K562 (cell line): ENCODE results near the gene ESR2. TPM values are rescaled to one million over a fixed set of nuclear protein-coding genes. Genes with fewer than 3 reads are reported as not detected.

ENCODE experiments used
- ATAC-seq: fragments of 200-7000 bp; cut with Tn5 transposase; 3 replicates; pipeline ENCODE4 v1.9.1; 2020; ENCODE audit warnings: moderate library complexity
- BruUV-seq: library from RNA; stranded (reverse); fragments of 400-500 nt; replicated peaks from 2 replicates; lab custom pipeline; 2021; lab: Mats Ljungman, UMichigan
- CTCF ChIA-PET: fragments of 300-600 bp; formaldehyde crosslinking; extraction: SDS; loops from one replicate; lab custom pipeline; 2021; ENCODE audit warnings: low intra/inter-chr PET ratio; lab: Yijun Ruan, JAX
- POLR2A ChIA-PET: fragments of 300-600, 350-650 bp; sonication (Branson Sonifier 250); formaldehyde crosslinking; extraction: SDS; loops from one replicate; lab custom pipeline; 2021; ENCODE audit warnings: antibody characterized with exemption, inconsistent platforms; lab: Yijun Ruan, JAX
- DNase-seq, 4 experiments: peaks; one replicate each; pipeline versions ENCODE4 v3.0.0 to v3.0.0-alpha.2; 2011 to 2018; ENCODE audit warnings: low spot score in 3 of 4, mixed read lengths in 3 of 4; ENCODE audit errors: extremely low read depth in 1 of 4
- FAIRE-seq: peaks from 2 replicates; lab custom pipeline; 2011; peaks lifted over from hg19 to GRCh38; lab: Jason Lieb, UNC
- H2AFZ ChIP-seq: 2 replicates; pipeline ENCODE4 v1.6.0; 2011; ENCODE audit warnings: low read depth, low read length, control low read depth, inconsistent platforms
- H3K27ac ChIP-seq: fragments of 200-600 bp; 3 replicates; pipeline ENCODE4 v1.8.0; 2011; ENCODE audit warnings: low read depth, mild to moderate bottlenecking, control low read depth, inconsistent platforms, low read length, moderate library complexity, mixed read lengths; ENCODE audit errors: extremely low read depth
- H3K27me3 ChIP-seq, 2 experiments: fragments of 300-600 bp in 1 of 2; 2 replicates in 1 of 2; 3 replicates in 1 of 2; pipeline versions ENCODE4 v1.6.0 to v1.8.0; 2011; ENCODE audit warnings: inconsistent platforms in 2 of 2, low read length in 2 of 2, mild to moderate bottlenecking in 1 of 2, mixed read lengths in 1 of 2, moderate library complexity in 1 of 2; ENCODE audit not compliant: control insufficient read depth in 2 of 2, insufficient read depth in 2 of 2
- H3K36me3 ChIP-seq: fragments of 300-600 bp; 3 replicates; pipeline ENCODE4 v1.8.0; 2011; ENCODE audit warnings: mild to moderate bottlenecking, low read length, inconsistent platforms; ENCODE audit not compliant: control insufficient read depth, insufficient read depth
- H3K4me1 ChIP-seq, 2 experiments: fragments of 200-600 bp in 1 of 2; replicated peaks in 1 of 2; 2 replicates in 1 of 2; 3 replicates in 1 of 2; pipeline versions ENCODE4 v1.5.1 to v1.8.0; 2011; ENCODE audit warnings: inconsistent platforms in 2 of 2, low read length in 2 of 2, mild to moderate bottlenecking in 1 of 2, mixed read lengths in 1 of 2, moderate library complexity in 1 of 2; ENCODE audit not compliant: control insufficient read depth in 2 of 2, insufficient read depth in 2 of 2
- H3K4me2 ChIP-seq: 2 replicates; pipeline ENCODE4 v1.6.1; 2011; ENCODE audit warnings: low read length, control low read depth, inconsistent platforms, mixed read lengths; ENCODE audit not compliant: insufficient read depth
- H3K4me3 ChIP-seq: fragments of 200-600 bp; sonication (generic), shearing (Covaris generic); 2 replicates; pipeline ENCODE4 v1.5.1; 2016; ENCODE audit warnings: control low read depth, inconsistent platforms
- H3K79me2 ChIP-seq: fragments of 200-600 bp; 3 replicates; pipeline ENCODE4 v1.8.0; 2011; ENCODE audit warnings: low read length, inconsistent platforms; ENCODE audit not compliant: control insufficient read depth, insufficient read depth
- H3K9ac ChIP-seq, 2 experiments: 2 replicates each; pipeline versions ENCODE4 v1.6.0 to v1.6.1; 2011; ENCODE audit warnings: low read depth in 2 of 2, low read length in 2 of 2, control low read depth in 1 of 2, inconsistent platforms in 1 of 2, mild to moderate bottlenecking in 1 of 2, mixed read lengths in 1 of 2; ENCODE audit not compliant: insufficient read depth in 1 of 2
- H3K9me1 ChIP-seq: one replicate; pipeline ENCODE4 v1.6.0; 2011; ENCODE audit warnings: inconsistent platforms, mild to moderate bottlenecking, low read length, moderate library complexity; ENCODE audit not compliant: control insufficient read depth, insufficient read depth
- H3K9me3 ChIP-seq: replicated peaks from 2 replicates; pipeline ENCODE4 v1.5.1; 2011; ENCODE audit warnings: low read depth, low read length, inconsistent platforms; ENCODE audit not compliant: control insufficient read depth, insufficient read depth
- H4K20me1 ChIP-seq: replicated peaks from 2 replicates; pipeline ENCODE4 v1.6.1; 2011; ENCODE audit warnings: low read length, inconsistent platforms, mixed read lengths; ENCODE audit not compliant: control insufficient read depth, insufficient read depth
- CTCF ChIP-seq, 3 experiments: IDR thresholded peaks in 2 of 3; conservative IDR thresholded peaks in 1 of 3; 2 replicates each; pipeline ENCODE4 v1.5.1; 2011 to 2012; ENCODE audit warnings: low read length in 3 of 3, mild to moderate bottlenecking in 3 of 3, control low read depth in 2 of 3, improper control_type of control experiment in 1 of 3, inconsistent platforms in 1 of 3, low read depth in 1 of 3, mixed read lengths in 1 of 3, moderate library complexity in 1 of 3; ENCODE audit not compliant: insufficient read depth in 2 of 3
- REST ChIP-seq, 2 experiments: fragments of 450-650 bp; formaldehyde crosslinking in 1 of 2; IDR thresholded peaks; 2 replicates each; pipeline versions ENCODE4 v1.4.0 to v1.6.1; 2014 to 2020; ENCODE audit warnings: mild to moderate bottlenecking in 2 of 2, borderline replicate concordance in 1 of 2, low read depth in 1 of 2
- SMC3 ChIP-seq: conservative IDR thresholded peaks from 2 replicates; pipeline ENCODE4 v1.6.1; 2011; ENCODE audit warnings: low read depth, low read length, improper control_type of control experiment; ENCODE audit not compliant: insufficient read depth
- WGBS: fragments of 100-300 bp; shearing (Covaris generic); methylation state at CpG from one replicate; pipeline ENCODE4 v1.1.6; 2016; ENCODE audit warnings: low coverage, mixed read lengths; ENCODE audit not compliant: insufficient coverage; ENCODE audit errors: missing lambda C conversion rate; 5-methylcytosine and 5-hydroxymethylcytosine counted together
- in situ Hi-C: fragments of 300-500 bp; cut with MboI; formaldehyde crosslinking; loops from 4 replicates; pipeline ENCODE4 v1.15.0; 2018; ENCODE audit warnings: inconsistent platforms, mixed read lengths
- intact Hi-C: fragments of 100-400 bp; cut with micrococcal nuclease; formaldehyde crosslinking; loops from 2 replicates; pipeline ENCODE4 v1.14.2; 2022
- polyA plus RNA-seq, 8 experiments: library from polyadenylated mRNA; depleted of rRNA in 4 of 8; stranded (reverse) in 5 of 8; unstranded in 3 of 8; fragments of >200 nt; fragmentation: Nextera tagmentation in 2 of 8; fragmentation: Illumina TruSeq in 1 of 8; extraction: Ambion mirVana in 2 of 8; extraction: Trizol in 1 of 8; gene quantifications; 2 replicates each; pipeline versions ENCODE4 v1.2.1 to v1.2.3, GENCODE V29; 2011 to 2014; ENCODE audit warnings: inconsistent platforms in 1 of 8, missing spikeins in 1 of 8
- total RNA-seq, 7 experiments: library from RNA; depleted of rRNA in 6 of 7; stranded (reverse); fragments of >200 nt in 6 of 7; fragmentation: Illumina TruSeq in 2 of 7; extraction: Trizol in 2 of 7; gene quantifications; 2 replicates each; pipeline versions ENCODE4 v1.2.1 to v1.2.3, GENCODE V29; 2011 to 2021; ENCODE audit warnings: low replicate concordance in 1 of 7
- TF ChIP-seq, protein P1 (sequence below), 2 experiments: fragments of 450-650 bp; IDR thresholded peaks; 2 replicates each; pipeline ENCODE4 v1.6.1; 2018; ENCODE audit warnings: mild to moderate bottlenecking in 2 of 2, low read depth in 1 of 2; ENCODE audit not compliant: partially characterized antibody in 2 of 2

Gene ESR2
- total and polyA plus RNA-seq, 9 of the 15 experiments (the other 6 are each of a cell fraction or from before 2014, with no cell fraction given): 0.07 to 3.8 (median 2.0) TPM

DNA sequence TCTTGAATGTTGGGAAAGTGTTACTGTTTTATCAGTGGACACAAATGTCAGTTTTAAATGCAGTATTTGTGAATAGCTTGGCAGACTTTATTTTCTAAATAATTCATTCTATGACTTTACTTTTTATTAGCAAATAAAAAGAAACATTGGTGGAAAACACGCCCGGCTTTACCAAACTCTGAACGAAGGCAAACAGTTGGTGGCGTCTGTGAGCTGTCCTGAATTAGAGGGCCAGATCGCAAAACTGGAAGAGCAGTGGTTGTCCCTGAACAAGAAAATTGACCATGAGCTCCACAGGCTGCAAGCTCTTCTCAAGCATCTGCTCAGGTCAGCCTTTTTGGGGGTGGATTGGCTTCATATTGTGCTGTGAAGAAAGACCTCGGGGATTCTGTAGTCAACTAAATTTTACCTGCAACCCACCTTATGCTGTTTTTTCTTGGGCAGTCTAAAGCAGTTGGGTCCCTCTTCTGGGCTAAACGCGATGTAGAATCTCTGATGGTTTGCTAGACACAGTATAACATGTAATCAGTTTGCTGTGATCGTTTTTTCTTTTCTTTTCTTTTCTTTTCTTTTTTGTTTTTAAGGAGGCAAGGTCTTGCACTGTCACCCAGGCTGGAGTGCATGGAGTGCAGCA lies 156.4 kb downstream of the ESR2 start:
- H3K4me1 ChIP-seq: no peaks in the 10 kb centered on the region
- WGBS: 3% methylated on average over 8 of the region's 9 CpGs
- no peak overlapping the region for H3K27ac ChIP-seq
- no peaks in the 10 kb centered on the region for H4K20me1 ChIP-seq
- no peak overlapping the region for H2AFZ ChIP-seq
- ChIA-PET CTCF (interaction anchor here (0.9 to 1.7 kb wide), 3 partner anchors 157 to 749 kb away, joined by 3 to 9 read pairs (median 3); no protein-coding TSS in a partner anchor), POLR2A (interaction anchor here (1.3 kb wide), 1 partner anchor 8 kb away, joined by 3 read pairs; no protein-coding TSS in a partner anchor)
- H3K9me3 ChIP-seq: no peaks in the 10 kb centered on the region
- DNase-seq (peak in 2 of 4 experiments; percentile 17 to 43), ATAC-seq (peak; percentile 80), FAIRE-seq (no peak)
- H3K79me2 ChIP-seq: no peaks in the 10 kb centered on the region
- intact Hi-C loops: loop anchor here (2.0 kb wide), 2 partner anchors 157 to 165 kb away; partner anchors contain the start of gene ESR2
- H3K9ac ChIP-seq: no peak overlapping the region
- H3K27me3 ChIP-seq: peaks cover 2 to 5% of the 10 kb centered on the region in 2 experiments; a peak in 4 of 5 replicates
- no peak overlapping the region for H3K4me2 ChIP-seq
- no TSS peak for BruUV-seq
- no peaks in the 10 kb centered on the region for H3K36me3 ChIP-seq
- in situ Hi-C loops: no loop called here
- no peak overlapping the region for H3K4me3 ChIP-seq
- no peaks in the 10 kb centered on the region for H3K9me1 ChIP-seq
- TF ChIP-seq CTCF (IDR thresholded peaks at IDR 0.05 in 2 of 3, conservative IDR thresholded peaks at IDR 0.05 in 1 of 3; ENCODE audit: insufficient read depth in 2 of 3, low read depth in 1 of 3, low read length in 3 of 3): peak; percentile 36 to 57 (median 52); a peak in 5 of 6 replicates
- peak; percentile 46; the same call in 1 of the 2 replicates for TF ChIP-seq REST (IDR thresholded peaks at IDR 0.05; ENCODE audit: borderline replicate concordance)
- TF ChIP-seq REST (CRISPR knock-in tag; IDR thresholded peaks at IDR 0.05; ENCODE audit: low read depth): no peak
- TF ChIP-seq, protein P1, sequence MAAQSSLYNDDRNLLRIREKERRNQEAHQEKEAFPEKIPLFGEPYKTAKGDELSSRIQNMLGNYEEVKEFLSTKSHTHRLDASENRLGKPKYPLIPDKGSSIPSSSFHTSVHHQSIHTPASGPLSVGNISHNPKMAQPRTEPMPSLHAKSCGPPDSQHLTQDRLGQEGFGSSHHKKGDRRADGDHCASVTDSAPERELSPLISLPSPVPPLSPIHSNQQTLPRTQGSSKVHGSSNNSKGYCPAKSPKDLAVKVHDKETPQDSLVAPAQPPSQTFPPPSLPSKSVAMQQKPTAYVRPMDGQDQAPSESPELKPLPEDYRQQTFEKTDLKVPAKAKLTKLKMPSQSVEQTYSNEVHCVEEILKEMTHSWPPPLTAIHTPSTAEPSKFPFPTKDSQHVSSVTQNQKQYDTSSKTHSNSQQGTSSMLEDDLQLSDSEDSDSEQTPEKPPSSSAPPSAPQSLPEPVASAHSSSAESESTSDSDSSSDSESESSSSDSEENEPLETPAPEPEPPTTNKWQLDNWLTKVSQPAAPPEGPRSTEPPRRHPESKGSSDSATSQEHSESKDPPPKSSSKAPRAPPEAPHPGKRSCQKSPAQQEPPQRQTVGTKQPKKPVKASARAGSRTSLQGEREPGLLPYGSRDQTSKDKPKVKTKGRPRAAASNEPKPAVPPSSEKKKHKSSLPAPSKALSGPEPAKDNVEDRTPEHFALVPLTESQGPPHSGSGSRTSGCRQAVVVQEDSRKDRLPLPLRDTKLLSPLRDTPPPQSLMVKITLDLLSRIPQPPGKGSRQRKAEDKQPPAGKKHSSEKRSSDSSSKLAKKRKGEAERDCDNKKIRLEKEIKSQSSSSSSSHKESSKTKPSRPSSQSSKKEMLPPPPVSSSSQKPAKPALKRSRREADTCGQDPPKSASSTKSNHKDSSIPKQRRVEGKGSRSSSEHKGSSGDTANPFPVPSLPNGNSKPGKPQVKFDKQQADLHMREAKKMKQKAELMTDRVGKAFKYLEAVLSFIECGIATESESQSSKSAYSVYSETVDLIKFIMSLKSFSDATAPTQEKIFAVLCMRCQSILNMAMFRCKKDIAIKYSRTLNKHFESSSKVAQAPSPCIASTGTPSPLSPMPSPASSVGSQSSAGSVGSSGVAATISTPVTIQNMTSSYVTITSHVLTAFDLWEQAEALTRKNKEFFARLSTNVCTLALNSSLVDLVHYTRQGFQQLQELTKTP (IDR thresholded peaks at IDR 0.05; ENCODE audit: low read depth in 1 of 2, partially characterized antibody in 2 of 2): no peak
- TF ChIP-seq SMC3: 0 out of 2 replicates have a peak, but pooled peaks have one; percentile 18
